Right lobe of liver (tissue), 4 donors: ENCODE measurements around the gene CCNA1.

ENCODE experiments used
- CTCF ChIP-seq, 4 donors: fragments of 200-600 bp in 3 of 4; fragments of 450-650 bp in 1 of 4; IDR thresholded peaks; one replicate each; pipeline versions ENCODE4 v1.5.1 to v1.8.0; 2016 to 2022; ENCODE audit warnings: antibody characterized with exemption in 4 of 4, mild to moderate bottlenecking in 2 of 4
- POLR2A ChIP-seq: fragments of 450-650 bp; IDR thresholded peaks from one replicate; pipeline ENCODE4 v1.6.1; 2017; ENCODE audit warnings: antibody characterized with exemption, mild to moderate bottlenecking
- donor health status: DM: no; HTN: no; CAD: no.
- donor health status: DM: no; HTN: no; CAD: no.
- donor health status: DM: no; HTN: yes; CAD: no.

- TF ChIP-seq CTCF (IDR thresholded peaks at IDR 0.05) (no peak), POLR2A (no peak)
These were observed 15.2 kb downstream of the CCNA1 start for GRCh38 chr13:36447501-36447900.
